Ishikawa (cell line): ENCODE results near the gene TRIP13.

Source experiments
- CREB1 ChIP-seq: IDR thresholded peaks from 2 replicates; pipeline ENCODE4 v1.6.1; 2012; ENCODE audit warnings: low read depth
- EP300 ChIP-seq: IDR thresholded peaks from 2 replicates; pipeline ENCODE4 v1.6.1; 2012; ENCODE audit warnings: borderline replicate concordance
- MAX ChIP-seq: IDR thresholded peaks from 2 replicates; pipeline ENCODE4 v1.6.1; 2012

- TF ChIP-seq MAX: no peak
- no peak for TF ChIP-seq EP300
- no peak for TF ChIP-seq CREB1
Measured at GRCh38 chr5:936149-937144, 43.8 kb downstream of the TRIP13 start.
